Osteoblast (primary cell): ENCODE results near the gene MMP23B. TPM values are rescaled to one million over a fixed set of nuclear protein-coding genes. Genes with fewer than 3 reads are reported as not detected.

Experiments
- DNase-seq: peaks from one replicate; pipeline ENCODE4 v3.0.0; 2011; ENCODE audit warnings: low spot score, mixed read lengths; ENCODE audit not compliant: insufficient read length; ENCODE audit errors: missing footprints
- H2AFZ ChIP-seq: 2 replicates; pipeline ENCODE4 v1.6.0; 2011; ENCODE audit warnings: mild to moderate bottlenecking, low read length
- H3K27ac ChIP-seq: 2 replicates; pipeline ENCODE4 v1.5.1; 2011; ENCODE audit warnings: mild to moderate bottlenecking, low read depth, low read length, moderate library complexity
- H3K27me3 ChIP-seq: 2 replicates; pipeline ENCODE4 v1.6.0; 2012; ENCODE audit warnings: mild to moderate bottlenecking, control low read depth, inconsistent platforms, low read length, moderate library complexity; ENCODE audit not compliant: insufficient read depth
- H3K36me3 ChIP-seq: 2 replicates; pipeline ENCODE4 v1.5.1; 2011; ENCODE audit warnings: mild to moderate bottlenecking, low read length, control low read depth, moderate library complexity; ENCODE audit not compliant: insufficient read depth
- H3K4me1 ChIP-seq: 2 replicates; pipeline ENCODE4 v1.5.1; 2011; ENCODE audit warnings: mild to moderate bottlenecking, low read length, control low read depth, moderate library complexity; ENCODE audit not compliant: insufficient read depth
- H3K4me2 ChIP-seq: 2 replicates; pipeline ENCODE4 v1.6.0; 2011; ENCODE audit warnings: mild to moderate bottlenecking, low read length; ENCODE audit not compliant: insufficient read depth
- H3K4me3 ChIP-seq: fragments of 200-600 bp; sonication (generic); 3 replicates; pipeline ENCODE4 v1.5.1; 2012; ENCODE audit warnings: mild to moderate bottlenecking, low read length, inconsistent platforms; ENCODE audit not compliant: insufficient read depth
- H3K79me2 ChIP-seq: 2 replicates; pipeline ENCODE4 v1.6.0; 2012; ENCODE audit warnings: mild to moderate bottlenecking, low read length, control low read depth, inconsistent platforms; ENCODE audit not compliant: insufficient read depth
- H3K9me3 ChIP-seq: 2 replicates; pipeline ENCODE4 v1.5.1; 2011; ENCODE audit warnings: low read depth, low read length, control low read depth
- H4K20me1 ChIP-seq: 2 replicates; pipeline ENCODE4 v1.6.0; 2012; ENCODE audit warnings: mild to moderate bottlenecking, low read length, control low read depth; ENCODE audit not compliant: insufficient read depth
- total RNA-seq: library from RNA; depleted of rRNA; stranded (reverse); fragments of >200 nt; gene quantifications from 2 replicates; pipeline ENCODE4 v1.2.3, GENCODE V29; 2012
- TF ChIP-seq, protein P1 (sequence below): IDR thresholded peaks from 2 replicates; pipeline ENCODE4 v1.5.1; 2011; ENCODE audit warnings: mild to moderate bottlenecking, low read depth, low read length, moderate library complexity; ENCODE audit errors: extremely low read depth

The MMP23B gene
- 0.59 and 1.1 TPM in 2 replicates for total RNA-seq

DNA sequence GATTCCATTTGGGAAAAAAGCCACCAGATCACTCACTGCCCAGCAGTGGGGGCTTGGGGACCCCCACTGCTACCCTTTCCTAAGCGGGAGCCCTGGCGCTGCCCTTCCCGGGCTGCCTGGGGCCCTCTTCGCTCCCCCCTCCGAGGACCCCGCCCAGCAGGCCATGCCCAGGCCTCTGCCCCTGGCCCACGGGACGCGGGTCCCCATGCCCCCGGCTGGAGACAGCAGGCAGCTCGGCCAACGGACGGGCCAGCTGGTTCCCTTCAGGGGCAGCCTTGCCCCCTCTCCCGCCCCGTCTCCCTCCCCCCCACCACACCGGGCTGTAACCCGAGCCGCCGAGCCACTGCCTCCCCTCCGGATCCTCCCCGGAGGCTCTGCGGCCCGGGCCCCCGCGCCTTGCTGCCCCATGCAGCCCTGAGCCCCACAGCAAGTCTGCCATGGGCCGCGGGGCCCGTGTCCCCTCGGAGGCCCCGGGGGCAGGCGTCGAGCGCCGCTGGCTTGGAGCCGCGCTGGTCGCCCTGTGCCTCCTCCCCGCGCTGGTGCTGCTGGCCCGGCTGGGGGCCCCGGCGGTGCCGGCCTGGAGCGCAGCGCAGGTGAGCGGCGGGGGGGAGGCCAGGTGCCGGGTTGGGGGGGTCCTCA is at the start of gene MMP23B:
Gene MMP23B, plus strand, starts transcription at position 392 of the 639 bp plus-strand sequence. Its CDS starts 46 bp downstream, at position 438.
- no peak within 1 kb of the TSS for H3K4me3 ChIP-seq
- H3K4me2 ChIP-seq: no peak within 1 kb of the TSS
- H3K4me1 ChIP-seq: no peaks in the 10 kb centered on the region
- peaks cover 8% of the 10 kb centered on the region for H3K27me3 ChIP-seq
- H3K9me3 ChIP-seq: no peaks in the 10 kb centered on the region
- H2AFZ ChIP-seq: no peak within 1 kb of the TSS
- H3K27ac ChIP-seq: no peak within 1 kb of the TSS
- no peaks in the 10 kb centered on the region for H3K79me2 ChIP-seq
- peaks cover 6% of the 10 kb centered on the region for H4K20me1 ChIP-seq
- TF ChIP-seq, protein P1, sequence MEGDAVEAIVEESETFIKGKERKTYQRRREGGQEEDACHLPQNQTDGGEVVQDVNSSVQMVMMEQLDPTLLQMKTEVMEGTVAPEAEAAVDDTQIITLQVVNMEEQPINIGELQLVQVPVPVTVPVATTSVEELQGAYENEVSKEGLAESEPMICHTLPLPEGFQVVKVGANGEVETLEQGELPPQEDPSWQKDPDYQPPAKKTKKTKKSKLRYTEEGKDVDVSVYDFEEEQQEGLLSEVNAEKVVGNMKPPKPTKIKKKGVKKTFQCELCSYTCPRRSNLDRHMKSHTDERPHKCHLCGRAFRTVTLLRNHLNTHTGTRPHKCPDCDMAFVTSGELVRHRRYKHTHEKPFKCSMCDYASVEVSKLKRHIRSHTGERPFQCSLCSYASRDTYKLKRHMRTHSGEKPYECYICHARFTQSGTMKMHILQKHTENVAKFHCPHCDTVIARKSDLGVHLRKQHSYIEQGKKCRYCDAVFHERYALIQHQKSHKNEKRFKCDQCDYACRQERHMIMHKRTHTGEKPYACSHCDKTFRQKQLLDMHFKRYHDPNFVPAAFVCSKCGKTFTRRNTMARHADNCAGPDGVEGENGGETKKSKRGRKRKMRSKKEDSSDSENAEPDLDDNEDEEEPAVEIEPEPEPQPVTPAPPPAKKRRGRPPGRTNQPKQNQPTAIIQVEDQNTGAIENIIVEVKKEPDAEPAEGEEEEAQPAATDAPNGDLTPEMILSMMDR: no peak
- peak; percentile 97 for DNase-seq
- H3K36me3 ChIP-seq: peaks cover 4% of the 10 kb centered on the region

DNA sequence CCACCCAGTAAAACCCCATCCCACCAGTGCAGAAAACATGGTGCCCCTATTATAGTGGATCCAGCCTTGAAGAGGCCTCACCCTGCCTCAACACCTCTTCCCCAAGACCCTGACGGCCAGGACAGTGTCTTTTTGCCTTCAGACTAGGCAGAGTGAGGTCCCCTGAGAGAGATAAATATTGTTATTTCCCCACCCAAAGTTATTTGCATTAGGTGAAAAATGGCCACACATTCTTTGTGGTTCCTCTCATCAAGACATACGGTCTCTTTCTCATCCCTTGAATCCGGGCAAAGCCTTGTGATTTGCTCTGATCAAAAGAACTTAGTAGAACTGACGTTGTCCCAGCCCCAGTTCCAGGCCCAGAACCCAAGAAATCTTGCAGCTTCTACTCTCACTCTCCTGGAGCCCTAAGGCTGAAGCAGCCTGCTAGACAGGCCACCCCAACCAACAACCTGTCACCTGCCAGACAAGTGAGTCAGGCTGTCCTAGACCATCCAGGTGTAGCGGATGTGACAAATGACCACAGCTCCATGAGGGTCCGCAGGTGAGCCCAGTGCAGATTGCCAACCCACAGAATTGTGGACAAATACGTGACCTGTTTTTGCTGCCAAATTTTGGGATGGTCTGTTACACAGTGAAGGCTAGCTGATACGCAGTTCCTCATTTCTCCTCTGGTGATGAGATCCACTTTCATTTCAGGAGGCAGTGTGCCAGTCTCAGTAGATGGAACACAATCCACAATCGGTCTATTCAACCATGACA is 49.2 kb upstream of the MMP23B start:
- peak; percentile 64 for DNase-seq
- Histone ChIP-seq H3K4me1 (no peaks in the 10 kb centered on the region), H3K79me2 (no peaks in the 10 kb centered on the region), H3K27me3 (peaks cover 11% of the 10 kb centered on the region), H3K9me3 (no peaks in the 10 kb centered on the region), H3K4me2 (no peak overlapping the region), H4K20me1 (no peaks in the 10 kb centered on the region), H2AFZ (no peak overlapping the region), H3K36me3 (no peaks in the 10 kb centered on the region), H3K4me3 (no peak overlapping the region), H3K27ac (no peak overlapping the region)
- TF ChIP-seq, protein P1: no peak

DNA sequence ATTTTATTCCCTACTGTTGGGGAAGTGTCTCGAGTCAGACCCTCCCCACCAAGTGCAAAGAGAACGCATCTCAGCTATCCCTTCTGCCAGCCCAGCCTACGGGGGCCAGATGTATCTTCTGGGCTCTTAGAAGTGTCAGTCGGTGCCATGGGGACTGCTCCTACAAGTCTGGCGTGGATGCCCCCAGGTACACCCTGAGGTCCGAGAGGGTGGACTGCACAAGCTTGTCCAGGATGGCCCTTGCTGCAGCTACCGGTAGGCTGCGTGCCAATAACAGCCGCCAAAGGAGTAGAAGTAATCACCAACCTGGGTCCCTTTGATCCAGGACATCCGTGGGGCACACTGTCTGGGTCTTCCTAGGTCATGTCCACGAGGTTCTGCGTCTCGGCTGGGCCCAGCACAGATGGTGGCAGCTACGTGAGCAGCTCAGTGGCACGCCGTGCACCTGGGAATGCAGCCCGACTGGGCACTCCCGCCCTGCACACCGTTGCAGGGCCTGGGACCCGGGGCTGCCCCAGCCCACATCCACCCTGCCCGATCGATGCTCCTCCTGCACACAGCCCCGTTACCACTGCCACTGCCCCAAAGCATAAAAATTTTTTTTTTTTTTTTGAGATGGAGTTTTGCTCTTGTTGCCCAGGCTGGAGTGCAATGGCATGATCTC is 48.5 kb upstream of the MMP23B start:
- Histone ChIP-seq H3K79me2 (no peaks in the 10 kb centered on the region), H3K27ac (no peak overlapping the region), H3K4me3 (no peak overlapping the region), H2AFZ (no peak overlapping the region), H3K27me3 (peaks cover 11% of the 10 kb centered on the region), H3K4me2 (no peak overlapping the region), H4K20me1 (no peaks in the 10 kb centered on the region), H3K4me1 (no peaks in the 10 kb centered on the region), H3K36me3 (no peaks in the 10 kb centered on the region), H3K9me3 (no peaks in the 10 kb centered on the region)
- DNase-seq: peak; percentile 51
- TF ChIP-seq, protein P1: no peak

- H3K36me3 ChIP-seq: no peaks in the 10 kb centered on the region
- H3K4me3 ChIP-seq: no peak overlapping the region
- peak; percentile 65 for DNase-seq
- H2AFZ ChIP-seq: peak overlapping the region; percentile 22
- peaks cover 8% of the 10 kb centered on the region for H3K27me3 ChIP-seq
- no peak overlapping the region for H3K27ac ChIP-seq
- no peaks in the 10 kb centered on the region for H3K79me2 ChIP-seq
- no peaks in the 10 kb centered on the region for H3K4me1 ChIP-seq
- H4K20me1 ChIP-seq: no peaks in the 10 kb centered on the region
- TF ChIP-seq, protein P1: no peak
- H3K9me3 ChIP-seq: no peaks in the 10 kb centered on the region
- H3K4me2 ChIP-seq: no peak overlapping the region
Observed at GRCh38 chr1:1591452-1591851, 40.5 kb upstream of the MMP23B start.
